ENCODE data around the gene UNC13B.
"Not testable (repeated sequence)": the region's sequence is repeated elsewhere in the genome, so short reads cannot be mapped to it uniquely, and the experiment has no call there.

Gene UNC13B

GRCh38 chr9:35229779-35230143, 68.0 kb downstream of the UNC13B start:
- DNase-seq (ENCODE audit: extremely low spot score) = no peak
- no peak for TF ChIP-seq NFRKB (IDR thresholded peaks at IDR 0.05)
- no peak for TF ChIP-seq HDGF (IDR thresholded peaks at IDR 0.05; ENCODE audit: borderline replicate concordance)
- ChIA-PET CTCF (no interaction called here), POLR2A (no interaction called here)

GRCh38 chr9:35232867-35233544, 71.2 kb downstream of the UNC13B start:
- DNase-seq (ENCODE audit: extremely low spot score) = no peak
- no peak for TF ChIP-seq ARNT (IDR thresholded peaks at IDR 0.05)
- TF ChIP-seq HDGF (IDR thresholded peaks at IDR 0.05; ENCODE audit: borderline replicate concordance) = no peak
- no peak for TF ChIP-seq SP1 (IDR thresholded peaks at IDR 0.05)
- no peak for TF ChIP-seq TARDBP (IDR thresholded peaks at IDR 0.05)
- no peak for TF ChIP-seq CTBP1 (IDR thresholded peaks at IDR 0.05; ENCODE audit: borderline replicate concordance)
- no peak for TF ChIP-seq FOXA1 (IDR thresholded peaks at IDR 0.05)
- no peak for TF ChIP-seq SUZ12 (IDR thresholded peaks at IDR 0.05)
- no peak for TF ChIP-seq BHLHE40 (IDR thresholded peaks at IDR 0.05; ENCODE audit: borderline replicate concordance)
- ChIA-PET CTCF (interaction anchor here (0.6 kb wide), 1 partner anchor 212 kb away, joined by 3 read pairs; no protein-coding TSS in a partner anchor), POLR2A (no interaction called here)

GRCh38 chr9:35236692-35237091, 74.9 kb downstream of the UNC13B start:
- TF ChIP-seq L3MBTL2 (conservative IDR thresholded peaks at IDR 0.05) (no peak), LEF1 (IDR thresholded peaks at IDR 0.05; ENCODE audit: borderline replicate concordance) (no peak), ELF4 (IDR thresholded peaks at IDR 0.05) (no peak), FOXM1 (IDR thresholded peaks at IDR 0.05; ENCODE audit: borderline replicate concordance) (no peak), FOXA1 (IDR thresholded peaks at IDR 0.05) (no peak), ARNT (IDR thresholded peaks at IDR 0.05) (no peak), CTBP1 (IDR thresholded peaks at IDR 0.05; ENCODE audit: borderline replicate concordance) (no peak)
- ChIA-PET CTCF (no interaction called here), POLR2A (no interaction called here)
- DNase-seq (ENCODE audit: extremely low spot score) = no peak

GRCh38 chr9:35237311-35237710, 75.5 kb downstream of the UNC13B start:
- TF ChIP-seq ZNF384 (IDR thresholded peaks at IDR 0.05) = no peak
- TF ChIP-seq L3MBTL2 (conservative IDR thresholded peaks at IDR 0.05) = no peak
- no peak for TF ChIP-seq BHLHE40 (IDR thresholded peaks at IDR 0.05; ENCODE audit: borderline replicate concordance)
- TF ChIP-seq HDGF (IDR thresholded peaks at IDR 0.05; ENCODE audit: borderline replicate concordance) = no peak
- no peak for TF ChIP-seq NFRKB (IDR thresholded peaks at IDR 0.05)
- TF ChIP-seq ARNT (IDR thresholded peaks at IDR 0.05) = no peak
- TF ChIP-seq SP1 (IDR thresholded peaks at IDR 0.05) = no peak
- no peak for TF ChIP-seq SUZ12 (IDR thresholded peaks at IDR 0.05)
- TF ChIP-seq TARDBP (IDR thresholded peaks at IDR 0.05) = no peak
- TF ChIP-seq PKNOX1 (IDR thresholded peaks at IDR 0.05) = no peak
- no peak for TF ChIP-seq CTBP1 (IDR thresholded peaks at IDR 0.05; ENCODE audit: borderline replicate concordance)
- no peak for TF ChIP-seq FOXK2 (IDR thresholded peaks at IDR 0.05)
- no peak for TF ChIP-seq ELF4 (IDR thresholded peaks at IDR 0.05)
- TF ChIP-seq LEF1 (IDR thresholded peaks at IDR 0.05; ENCODE audit: borderline replicate concordance) = no peak
- TF ChIP-seq FOXA1 (IDR thresholded peaks at IDR 0.05) = no peak
- no peak for DNase-seq (ENCODE audit: extremely low spot score)
- ChIA-PET POLR2A (no interaction called here), CTCF (no interaction called here)

GRCh38 chr9:35245945-35246344, 84.1 kb downstream of the UNC13B start:
- DNase-seq (ENCODE audit: extremely low spot score); POLR2A ChIA-PET; CTCF ChIA-PET: not testable (repeated sequence)

- no peak for DNase-seq (ENCODE audit: extremely low spot score)
- ChIA-PET POLR2A (no interaction called here), CTCF (no interaction called here)
- TF ChIP-seq NFRKB (IDR thresholded peaks at IDR 0.05) (no peak), FOXA1 (IDR thresholded peaks at IDR 0.05) (no peak)
These were observed 91.3 kb downstream of the UNC13B start for GRCh38 chr9:35253075-35253474.

- CTCF ChIA-PET = no interaction called here
- POLR2A ChIA-PET = no interaction called here
These were observed 92.4 kb downstream of the UNC13B start for GRCh38 chr9:35254237-35254636.

More at GRCh38 chr9:35254237-35254636, 92.4 kb downstream of the UNC13B start:
- TF ChIP-seq PKNOX1 (IDR thresholded peaks at IDR 0.05) (no peak), FOXA1 (IDR thresholded peaks at IDR 0.05) (no peak), ZNF384 (IDR thresholded peaks at IDR 0.05) (no peak), CTBP1 (IDR thresholded peaks at IDR 0.05; ENCODE audit: borderline replicate concordance) (no peak), NFRKB (IDR thresholded peaks at IDR 0.05) (no peak), FOXM1 (IDR thresholded peaks at IDR 0.05; ENCODE audit: borderline replicate concordance) (no peak), BHLHE40 (IDR thresholded peaks at IDR 0.05; ENCODE audit: borderline replicate concordance) (no peak), ARNT (IDR thresholded peaks at IDR 0.05) (no peak), ELF4 (IDR thresholded peaks at IDR 0.05) (no peak), TARDBP (IDR thresholded peaks at IDR 0.05) (no peak), SUZ12 (IDR thresholded peaks at IDR 0.05) (no peak), SP1 (IDR thresholded peaks at IDR 0.05) (no peak), LEF1 (IDR thresholded peaks at IDR 0.05; ENCODE audit: borderline replicate concordance) (no peak), L3MBTL2 (conservative IDR thresholded peaks at IDR 0.05) (no peak), FOXK2 (IDR thresholded peaks at IDR 0.05) (no peak), HDGF (IDR thresholded peaks at IDR 0.05; ENCODE audit: borderline replicate concordance) (no peak)
- no peak for DNase-seq (ENCODE audit: extremely low spot score)
